Effector memory CD4-positive, alpha-beta T cell (primary cell): ENCODE results near the gene CADPS2.

ENCODE experiments used
- DNase-seq, 3 donors: peaks; one replicate each; pipeline ENCODE4 v3.0.0-alpha.2; 2020
- H3K27ac ChIP-seq: 2 replicates; pipeline ENCODE4 v1.7.0; 2013; ENCODE audit warnings: mild to moderate bottlenecking, low read length, moderate library complexity; ENCODE audit not compliant: insufficient read depth, poor library complexity, severe bottlenecking
- H3K27me3 ChIP-seq: replicated peaks from 2 replicates; pipeline ENCODE4 v1.7.0; 2013; ENCODE audit warnings: mild to moderate bottlenecking, low read length; ENCODE audit not compliant: insufficient read depth, control insufficient read depth, poor library complexity, severe bottlenecking
- H3K36me3 ChIP-seq: 2 replicates; pipeline ENCODE4 v1.7.0; 2013; ENCODE audit warnings: mild to moderate bottlenecking, low read length, moderate library complexity; ENCODE audit not compliant: control insufficient read depth, insufficient read depth
- H3K4me1 ChIP-seq: 2 replicates; pipeline ENCODE4 v1.7.0; 2013; ENCODE audit warnings: low read length, mild to moderate bottlenecking; ENCODE audit not compliant: control insufficient read depth, insufficient read depth, poor library complexity, severe bottlenecking
- H3K4me3 ChIP-seq: 2 replicates; pipeline ENCODE4 v1.7.0; 2013; ENCODE audit warnings: low read length, low read depth, mild to moderate bottlenecking; ENCODE audit not compliant: insufficient read depth, poor library complexity, severe bottlenecking
- H3K9me3 ChIP-seq: 2 replicates; pipeline ENCODE4 v1.7.0; 2013; ENCODE audit warnings: mild to moderate bottlenecking, low read length, moderate library complexity; ENCODE audit not compliant: control insufficient read depth

CADPS2 gene

GRCh38 chr7:122438006-122438405, 448.3 kb downstream of the CADPS2 start:
- Histone ChIP-seq H3K4me1 (no peaks in the 10 kb centered on the region), H3K27me3 (no peaks in the 10 kb centered on the region), H3K9me3 (no peaks in the 10 kb centered on the region), H3K4me3 (no peak overlapping the region), H3K27ac (no peak overlapping the region), H3K36me3 (no peaks in the 10 kb centered on the region)
- no peak for DNase-seq

DNA sequence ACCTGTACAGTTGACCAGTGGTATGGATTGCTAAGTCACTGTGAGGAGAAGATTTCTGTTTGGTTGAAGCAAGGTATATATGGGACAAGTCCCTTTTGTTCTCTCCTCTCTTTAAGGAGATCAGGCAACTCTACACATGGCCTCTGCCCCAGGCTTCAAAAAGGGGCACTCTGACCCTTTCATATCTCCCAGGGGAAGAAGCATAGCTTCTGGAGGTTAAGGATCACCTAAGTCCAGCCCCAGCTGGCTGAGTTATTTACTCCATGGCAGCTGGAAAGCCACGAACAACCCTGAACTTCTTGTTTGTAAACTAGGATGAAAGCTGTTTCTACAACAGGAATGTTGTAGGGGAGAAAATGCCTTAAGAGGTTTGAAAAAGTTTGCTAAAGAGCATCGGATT, 452.5 kb downstream of the CADPS2 start:
- Histone ChIP-seq H3K9me3 (no peaks in the 10 kb centered on the region), H3K27ac (no peak overlapping the region), H3K4me1 (no peaks in the 10 kb centered on the region), H3K27me3 (no peaks in the 10 kb centered on the region), H3K4me3 (no peak overlapping the region), H3K36me3 (no peaks in the 10 kb centered on the region)
- DNase-seq = no peak

DNA sequence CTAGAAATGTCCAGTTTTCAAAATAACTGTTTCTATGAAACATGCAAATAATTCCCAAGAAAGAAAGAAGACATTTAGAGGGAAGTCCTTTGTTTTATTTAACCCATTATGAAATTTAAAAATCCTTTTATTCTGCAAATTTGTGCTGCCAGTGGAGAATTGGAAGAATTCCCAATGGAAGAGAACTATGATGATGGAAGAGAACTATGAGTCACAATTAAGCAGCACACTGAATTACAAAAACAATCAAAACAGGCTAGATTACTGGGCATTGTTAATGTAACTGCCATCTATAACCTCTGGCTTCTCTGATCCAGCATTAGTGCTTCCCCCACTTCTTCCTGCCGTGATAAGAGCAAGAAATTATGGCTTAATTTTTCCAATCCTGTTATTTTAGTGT, 455.6 kb downstream of the CADPS2 start:
- DNase-seq = no peak
- Histone ChIP-seq H3K27ac (no peak overlapping the region), H3K36me3 (no peaks in the 10 kb centered on the region), H3K27me3 (no peaks in the 10 kb centered on the region), H3K4me1 (no peaks in the 10 kb centered on the region), H3K4me3 (no peak overlapping the region), H3K9me3 (no peaks in the 10 kb centered on the region)

DNA sequence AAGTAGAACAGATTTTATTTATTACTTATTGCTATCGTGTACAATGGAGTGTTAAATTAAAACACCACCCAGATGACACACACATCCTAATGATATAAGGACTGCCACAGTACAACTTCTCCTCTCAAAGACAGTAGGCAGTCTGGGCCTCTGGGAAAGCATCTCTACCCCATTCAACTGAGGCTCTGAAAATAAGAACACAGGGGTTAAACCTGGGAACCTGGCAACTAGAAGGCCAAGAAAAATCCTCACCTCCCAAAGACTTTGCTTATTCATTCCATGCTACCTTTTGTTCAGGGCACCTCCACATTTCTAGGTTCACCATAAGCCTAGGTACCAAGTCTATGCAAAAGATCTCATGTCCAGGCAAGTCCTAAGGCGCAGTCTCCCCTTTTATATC, 456.3 kb downstream of the CADPS2 start:
- Histone ChIP-seq H3K36me3 (no peaks in the 10 kb centered on the region), H3K27me3 (no peaks in the 10 kb centered on the region)

DNA sequence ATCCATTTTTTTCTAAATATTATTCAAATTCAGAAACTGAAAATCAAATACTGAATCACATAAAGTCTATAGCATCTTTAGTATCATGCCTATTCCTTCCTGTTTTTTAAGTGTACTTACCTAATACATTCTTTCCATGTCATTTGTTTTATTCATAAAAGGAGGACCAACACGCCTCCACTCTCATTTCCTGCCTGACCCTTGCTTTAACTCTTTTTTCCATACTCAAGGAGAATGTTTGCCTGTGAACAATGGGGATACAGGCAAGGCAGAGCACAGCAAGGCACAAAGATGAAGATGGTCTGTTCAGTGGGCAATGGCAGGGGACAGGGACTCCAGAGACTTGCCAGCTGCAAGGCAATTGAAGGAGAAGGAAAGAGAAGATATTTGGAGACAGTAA, 460.5 kb downstream of the CADPS2 start:
- no peak overlapping the region for H3K4me3 ChIP-seq
- no peak for DNase-seq
- no peaks in the 10 kb centered on the region for H3K4me1 ChIP-seq
- H3K27ac ChIP-seq = no peak overlapping the region
- no peaks in the 10 kb centered on the region for H3K9me3 ChIP-seq
- H3K27me3 ChIP-seq = no peaks in the 10 kb centered on the region
- no peaks in the 10 kb centered on the region for H3K36me3 ChIP-seq

More for the DNA sequence above, 456.3 kb downstream of the CADPS2 start:
- DNase-seq = no peak
- no peaks in the 10 kb centered on the region for H3K4me1 ChIP-seq
- H3K27ac ChIP-seq = no peak overlapping the region
- no peak overlapping the region for H3K4me3 ChIP-seq
- H3K9me3 ChIP-seq = no peaks in the 10 kb centered on the region

- no peak overlapping the region for H3K4me3 ChIP-seq
- no peak overlapping the region for H3K27ac ChIP-seq
- no peaks in the 10 kb centered on the region for H3K27me3 ChIP-seq
- no peaks in the 10 kb centered on the region for H3K9me3 ChIP-seq
- DNase-seq = no peak
- H3K36me3 ChIP-seq = no peaks in the 10 kb centered on the region
- no peaks in the 10 kb centered on the region for H3K4me1 ChIP-seq
Observed at GRCh38 chr7:122423591-122423990, 462.7 kb downstream of the CADPS2 start.

DNA sequence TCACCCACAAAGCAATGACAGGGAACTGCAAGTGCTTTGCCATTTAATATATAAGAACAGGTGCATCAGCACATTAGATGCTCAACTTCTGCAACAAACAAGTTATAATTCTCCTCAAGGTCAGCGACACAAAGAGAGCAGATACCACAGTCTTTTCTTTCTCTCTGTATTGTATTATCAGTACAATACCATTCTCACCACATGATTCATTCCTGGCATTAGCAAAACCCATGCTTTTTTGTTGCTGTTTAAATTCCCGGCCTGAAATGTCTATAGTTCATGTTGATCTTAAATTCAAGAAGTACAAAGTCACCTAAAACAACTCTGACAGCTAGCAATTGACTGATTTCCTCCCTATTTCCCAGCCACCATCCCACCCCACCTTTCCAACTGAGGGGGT, 469.9 kb downstream of the CADPS2 start:
- H3K36me3 ChIP-seq = no peaks in the 10 kb centered on the region
- no peak overlapping the region for H3K27ac ChIP-seq
- no peak overlapping the region for H3K4me3 ChIP-seq
- no peak for DNase-seq
- no peaks in the 10 kb centered on the region for H3K27me3 ChIP-seq
- no peaks in the 10 kb centered on the region for H3K4me1 ChIP-seq
- H3K9me3 ChIP-seq = no peaks in the 10 kb centered on the region

GRCh38 chr7:122415510-122415909, 470.8 kb downstream of the CADPS2 start:
- Histone ChIP-seq H3K9me3 (no peaks in the 10 kb centered on the region), H3K27me3 (no peaks in the 10 kb centered on the region), H3K4me3 (no peak overlapping the region), H3K27ac (no peak overlapping the region), H3K4me1 (no peaks in the 10 kb centered on the region), H3K36me3 (no peaks in the 10 kb centered on the region)
- DNase-seq = no peak

DNA sequence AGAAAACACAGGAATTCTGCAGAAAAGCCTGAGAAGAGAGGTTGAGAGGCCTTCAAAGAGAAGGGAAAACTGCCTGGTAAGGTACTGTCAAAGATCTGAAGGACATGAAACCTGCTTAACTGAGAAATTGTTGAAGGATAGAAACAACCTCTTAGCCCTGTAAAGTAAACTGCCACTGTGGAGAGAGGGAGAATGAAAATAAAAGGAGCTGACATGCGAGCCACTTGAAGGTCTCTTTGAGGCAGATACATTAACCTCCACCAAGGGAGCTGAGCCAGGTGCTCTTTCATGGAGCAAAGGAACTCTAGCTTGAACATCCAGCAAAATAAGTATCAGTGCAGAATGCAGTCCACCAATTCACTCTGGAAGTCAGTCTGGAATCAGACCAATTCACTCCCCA, 472.9 kb downstream of the CADPS2 start:
- no peak for DNase-seq
- Histone ChIP-seq H3K27ac (no peak overlapping the region), H3K4me3 (no peak overlapping the region), H3K27me3 (no peaks in the 10 kb centered on the region), H3K9me3 (no peaks in the 10 kb centered on the region), H3K4me1 (no peaks in the 10 kb centered on the region), H3K36me3 (no peaks in the 10 kb centered on the region)

- DNase-seq = no peak
- no peaks in the 10 kb centered on the region for H3K27me3 ChIP-seq
Observed at GRCh38 chr7:122412883-122413282, 473.4 kb downstream of the CADPS2 start.

DNA sequence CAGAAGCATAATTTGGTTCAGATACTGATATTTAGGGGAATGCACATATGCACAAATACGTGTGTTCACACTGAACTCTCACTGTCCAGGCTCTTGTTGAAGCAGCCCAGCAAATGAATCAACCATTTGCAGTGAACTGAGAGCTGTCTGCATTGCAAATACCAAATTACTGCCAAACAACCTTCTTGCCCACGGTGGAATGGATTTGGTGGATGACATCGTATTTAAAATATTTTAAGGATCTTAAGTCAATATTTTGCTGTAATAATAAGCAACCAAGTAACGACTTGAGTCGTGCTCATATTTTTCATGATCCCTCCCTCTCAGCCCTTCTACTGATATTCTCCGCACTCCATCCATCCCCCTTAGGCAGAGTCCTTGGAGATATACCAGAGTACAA, 473.8 kb downstream of the CADPS2 start:
- no peaks in the 10 kb centered on the region for H3K4me1 ChIP-seq
- no peak overlapping the region for H3K27ac ChIP-seq
- no peaks in the 10 kb centered on the region for H3K27me3 ChIP-seq
- DNase-seq = no peak
- no peak overlapping the region for H3K4me3 ChIP-seq
- no peaks in the 10 kb centered on the region for H3K36me3 ChIP-seq
- no peaks in the 10 kb centered on the region for H3K9me3 ChIP-seq

More at GRCh38 chr7:122412883-122413282, 473.4 kb downstream of the CADPS2 start:
- no peak overlapping the region for H3K4me3 ChIP-seq
- no peaks in the 10 kb centered on the region for H3K4me1 ChIP-seq
- H3K27ac ChIP-seq = no peak overlapping the region
- H3K9me3 ChIP-seq = no peaks in the 10 kb centered on the region
- H3K36me3 ChIP-seq = no peaks in the 10 kb centered on the region
